HK-2 (cell line): ENCODE measurements around the gene MAPK1IP1L.
"Not testable (repeated sequence)": the region's sequence is repeated elsewhere in the genome, so short reads cannot be mapped to it uniquely, and the experiment has no call there.

ENCODE experiments used
- DNase-seq: peaks from one replicate; pipeline ENCODE4 v3.0.0-alpha.2; 2018; ENCODE audit not compliant: unreplicated experiment

The MAPK1IP1L gene

GRCh38 chr14:55054098-55054497 lies 2.7 kb downstream of the MAPK1IP1L start:
- DNase-seq = no peak

DNA sequence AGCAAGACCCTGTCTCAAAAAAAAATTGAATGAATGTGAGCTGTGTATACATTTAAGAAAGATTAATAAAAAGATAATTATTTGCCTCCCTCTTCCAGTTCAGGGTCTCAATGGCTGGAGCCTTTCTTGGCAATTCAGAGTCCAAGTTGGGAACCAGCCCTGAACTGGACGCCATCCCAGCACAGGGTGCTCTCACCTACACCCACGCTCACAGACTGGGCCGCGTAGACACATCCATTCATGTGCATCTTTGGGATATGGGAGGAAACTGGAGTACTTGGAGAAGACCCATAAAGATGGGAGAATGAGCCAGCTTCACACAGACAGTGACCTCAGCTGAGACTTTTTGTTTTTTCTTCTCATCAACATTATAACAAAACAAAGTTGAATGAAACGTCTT lies 6.5 kb downstream of the MAPK1IP1L start:
- no peak for DNase-seq

DNA sequence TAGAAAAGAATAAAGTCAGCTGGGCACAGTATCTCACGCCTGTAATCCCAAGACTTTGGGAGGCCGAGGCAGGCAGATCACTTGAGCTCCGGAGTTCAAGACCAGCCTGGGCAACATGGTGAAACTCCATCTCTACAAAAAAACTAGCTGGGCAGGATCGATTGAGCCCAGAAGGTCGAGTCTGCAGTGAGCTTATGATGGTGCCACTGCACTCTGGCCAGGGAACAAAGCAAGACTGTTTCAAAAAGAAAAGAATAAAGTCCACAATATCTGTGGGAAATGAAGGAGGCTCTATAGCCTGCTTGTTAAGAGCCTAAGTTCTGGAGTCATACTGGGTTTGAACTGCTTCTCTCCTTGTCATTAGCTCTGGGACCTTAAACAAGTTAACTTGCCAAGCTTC lies 7.9 kb downstream of the MAPK1IP1L start:
- DNase-seq = no peak

GRCh38 chr14:55062517-55063351 lies 11.3 kb downstream of the MAPK1IP1L start:
- no peak for DNase-seq

- DNase-seq = not testable (repeated sequence)
These were observed 13.4 kb downstream of the MAPK1IP1L start for GRCh38 chr14:55064896-55065295.

GRCh38 chr14:55065411-55065810 lies 14.0 kb downstream of the MAPK1IP1L start:
- DNase-seq = no peak

GRCh38 chr14:55066223-55066622 lies 14.8 kb downstream of the MAPK1IP1L start:
- no peak for DNase-seq

GRCh38 chr14:55070981-55071411 lies 19.5 kb downstream of the MAPK1IP1L start:
- no peak for DNase-seq

- DNase-seq = peak; percentile 38
These were observed 20.6 kb downstream of the MAPK1IP1L start for GRCh38 chr14:55071870-55072640.

GRCh38 chr14:55073856-55074255 lies 22.4 kb downstream of the MAPK1IP1L start:
- no peak for DNase-seq

- no peak for DNase-seq
These were observed 23.2 kb downstream of the MAPK1IP1L start for GRCh38 chr14:55074662-55075061.

GRCh38 chr14:55075628-55076175 lies 24.3 kb downstream of the MAPK1IP1L start:
- DNase-seq = no peak

DNA sequence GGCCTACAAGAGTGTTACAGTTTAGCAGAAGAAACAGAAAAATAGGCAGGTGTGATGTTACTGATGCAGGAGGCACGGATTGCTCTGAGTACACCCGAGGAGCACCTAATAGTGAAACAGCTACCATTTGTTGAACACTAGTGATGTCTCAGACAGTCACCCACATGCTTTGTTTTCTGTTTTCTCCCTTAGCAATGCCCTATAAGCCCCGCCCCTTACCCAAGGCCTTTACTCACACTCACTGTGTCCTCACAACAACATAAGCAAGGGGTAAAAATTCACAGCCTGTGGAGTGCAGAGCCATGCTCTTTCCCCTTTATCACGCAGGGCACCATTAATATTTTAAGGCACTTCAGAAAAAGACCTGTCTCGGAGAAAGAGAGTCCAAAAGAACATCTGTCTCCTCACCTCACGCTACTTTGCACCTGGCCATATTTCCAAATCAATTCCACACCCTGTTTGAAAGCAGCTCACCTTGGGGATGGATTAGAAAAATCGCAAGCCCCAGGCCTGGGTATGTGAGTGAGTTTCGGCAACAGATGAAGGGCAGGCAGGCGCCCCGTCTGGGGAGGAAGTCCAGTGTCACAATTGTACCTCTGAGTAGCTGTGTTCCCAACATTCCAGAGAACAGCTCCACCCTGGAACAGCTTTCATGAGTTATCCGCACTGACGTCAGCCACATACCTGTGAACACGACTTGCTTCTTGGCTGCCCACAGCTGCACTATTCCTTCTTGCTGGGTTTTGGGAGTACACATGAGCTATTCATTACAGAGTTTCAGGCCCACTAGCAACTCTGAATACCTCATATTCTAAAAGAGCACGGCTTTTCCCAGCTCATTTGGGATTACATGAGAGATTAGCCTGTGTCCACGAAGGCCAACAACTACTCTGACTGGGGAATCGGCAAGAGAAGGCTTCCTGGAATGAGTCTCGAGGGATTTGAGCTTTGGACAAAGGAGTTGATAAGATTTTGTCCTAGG lies 26.0 kb downstream of the MAPK1IP1L start:
- DNase-seq = no peak

DNA sequence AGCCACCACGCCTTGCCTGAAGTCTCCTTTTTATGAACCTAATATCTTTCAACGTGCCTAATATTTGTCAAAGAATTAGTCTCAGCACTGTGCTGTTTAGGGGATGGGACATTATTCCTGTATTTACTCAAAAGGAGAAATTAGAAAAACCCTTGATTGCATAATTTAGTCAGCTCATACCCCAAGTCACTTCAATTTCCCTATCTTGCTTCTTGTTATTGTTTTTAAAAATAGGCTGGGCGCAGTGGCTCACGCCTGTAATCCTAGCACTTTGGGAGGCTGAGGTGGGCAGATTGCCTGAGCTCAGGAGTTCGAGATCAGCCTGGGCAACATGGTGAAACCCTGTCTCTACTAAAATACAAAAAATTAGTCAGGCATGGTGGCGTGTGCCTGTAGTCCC lies 28.5 kb downstream of the MAPK1IP1L start:
- not testable (repeated sequence) for DNase-seq

- DNase-seq = no peak
These were observed 33.1 kb downstream of the MAPK1IP1L start for GRCh38 chr14:55084401-55085059.

DNA sequence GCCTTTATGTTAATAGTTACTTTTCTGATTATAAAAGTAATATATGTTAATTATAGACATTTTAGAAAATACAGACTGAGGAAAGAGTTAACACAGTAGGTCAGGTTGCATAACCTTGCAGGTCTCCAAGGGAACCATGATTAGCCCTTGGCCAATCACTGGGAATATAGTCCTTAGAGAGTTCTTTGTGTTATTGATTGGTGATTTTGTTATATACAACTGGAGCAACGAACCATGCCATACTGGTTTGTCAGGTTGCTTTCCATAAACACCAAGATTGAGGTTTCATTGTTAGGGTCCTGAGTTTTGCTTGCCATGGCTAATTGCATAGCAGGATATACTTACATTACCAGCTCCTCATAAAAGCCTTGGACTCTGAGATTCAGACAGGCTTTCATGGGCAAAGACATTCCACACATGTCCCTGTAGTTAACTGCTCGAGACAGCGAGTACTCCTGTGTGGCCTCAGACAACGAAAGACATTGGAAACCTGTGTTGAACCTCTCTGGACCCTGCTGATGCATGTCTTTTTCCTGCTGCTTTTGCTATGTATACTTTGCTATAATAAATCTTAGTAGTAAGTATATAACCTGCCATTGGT lies 33.7 kb downstream of the MAPK1IP1L start:
- no peak for DNase-seq

DNA sequence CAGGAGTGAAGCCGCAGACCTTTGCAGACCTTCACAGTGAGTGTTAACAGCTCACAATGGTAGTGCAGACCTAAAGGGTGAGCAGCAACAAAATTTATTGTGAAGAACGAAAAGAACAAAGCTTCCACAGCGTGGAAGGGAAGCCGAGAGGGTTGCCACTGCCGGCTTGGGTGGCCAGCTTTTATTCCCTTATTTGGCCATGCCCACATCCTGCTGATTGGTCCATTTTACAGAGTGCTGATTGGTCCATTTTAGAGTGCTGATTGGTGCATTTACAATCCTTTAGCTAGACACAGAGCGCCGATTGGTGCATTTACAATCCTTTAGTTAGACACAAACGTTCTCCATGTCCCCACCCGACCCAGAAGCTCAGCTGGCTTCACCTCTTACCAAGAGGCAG lies 35.5 kb downstream of the MAPK1IP1L start:
- DNase-seq = no peak

- no peak for DNase-seq
These were observed 36.9 kb downstream of the MAPK1IP1L start for GRCh38 chr14:55088356-55088755.

- no peak for DNase-seq
These were observed 40.9 kb downstream of the MAPK1IP1L start for GRCh38 chr14:55092341-55092740.
